A673 (cell line): ENCODE data around the gene SH3TC1. TPM values are rescaled to one million over a fixed set of nuclear protein-coding genes. Genes with fewer than 3 reads are reported as not detected.

ENCODE experiments used
- BruUV-seq: library from RNA; stranded (reverse); fragments of 400-500 nt; replicated peaks from 2 replicates; lab custom pipeline; 2021; lab: Mats Ljungman, UMichigan
- CTCF ChIA-PET: fragments of 300-600 bp; sonication (Branson Sonifier 250); formaldehyde crosslinking; loops from one replicate; lab custom pipeline; 2022; ENCODE audit warnings: antibody characterized with exemption; lab: Charles Lee
- POLR2A ChIA-PET: fragments of 300-600 bp; sonication (Branson Sonifier 250); formaldehyde crosslinking; loops from one replicate; lab custom pipeline; 2022; ENCODE audit warnings: antibody characterized with exemption; ENCODE audit not compliant: low non-redundant PET; lab: Charles Lee
- DNase-seq: peaks from one replicate; pipeline ENCODE4 v3.0.0-alpha.2; 2015; ENCODE audit warnings: low spot score
- H3K27ac ChIP-seq: fragments of 200-600 bp; sonication (generic); 2 replicates; pipeline ENCODE4 v1.5.1; 2016; ENCODE audit warnings: mixed run types, low read depth, mild to moderate bottlenecking, mixed read lengths, antibody characterized with exemption, low read length; ENCODE audit not compliant: poor library complexity, severe bottlenecking
- H3K27me3 ChIP-seq: fragments of 200-600 bp; sonication (generic); replicated peaks from 2 replicates; pipeline ENCODE4 v1.6.1; 2017; ENCODE audit warnings: mixed run types, low read depth, mild to moderate bottlenecking, mixed read lengths, antibody characterized with exemption, low read length; ENCODE audit not compliant: insufficient read depth, poor library complexity
- H3K36me3 ChIP-seq: fragments of 200-600 bp; sonication (generic); 2 replicates; pipeline ENCODE4 v1.6.1; 2016; ENCODE audit warnings: mixed run types, mild to moderate bottlenecking, mixed read lengths, antibody characterized with exemption, low read length; ENCODE audit not compliant: insufficient read depth, poor library complexity, severe bottlenecking
- H3K4me1 ChIP-seq: fragments of 200-600 bp; sonication (generic); 2 replicates; pipeline ENCODE4 v1.6.1; 2017; ENCODE audit warnings: mixed run types, mild to moderate bottlenecking, mixed read lengths, antibody characterized with exemption, low read length; ENCODE audit not compliant: insufficient read depth, poor library complexity, severe bottlenecking
- H3K4me3 ChIP-seq: fragments of 200-600 bp; sonication (generic); 2 replicates; pipeline ENCODE4 v1.5.1; 2016; ENCODE audit warnings: low read depth, mixed run types, mild to moderate bottlenecking, mixed read lengths, low read length; ENCODE audit not compliant: poor library complexity, severe bottlenecking
- H3K9me3 ChIP-seq: fragments of 200-600 bp; sonication (generic); 2 replicates; pipeline ENCODE4 v1.6.1; 2016; ENCODE audit warnings: mixed run types, low read depth, mild to moderate bottlenecking, mixed read lengths, antibody characterized with exemption, low read length; ENCODE audit not compliant: poor library complexity, severe bottlenecking
- CTCF ChIP-seq: fragments of 300-800, 200-600 bp; sonication (generic); conservative IDR thresholded peaks from 2 replicates; pipeline ENCODE4 v1.5.1; 2017; ENCODE audit warnings: low read depth, mild to moderate bottlenecking, antibody characterized with exemption, low read length, moderate library complexity, mixed read lengths
- EZH2 ChIP-seq: fragments of 200-600 bp; sonication (generic); IDR thresholded peaks from 2 replicates; pipeline ENCODE4 v1.6.1; 2017; ENCODE audit warnings: borderline replicate concordance, low read depth, mild to moderate bottlenecking, mixed read lengths, antibody characterized with exemption, low read length; ENCODE audit not compliant: poor library complexity, severe bottlenecking
- intact Hi-C: fragments of 100-400 bp; cut with micrococcal nuclease; formaldehyde crosslinking; loops from one replicate; pipeline ENCODE4 v1.10.0; 2022; ENCODE audit not compliant: unreplicated experiment
- total RNA-seq: library from RNA; stranded (reverse); gene quantifications from 2 replicates; pipeline ENCODE4 v1.2.3, GENCODE V29; 2021

Gene SH3TC1
- total RNA-seq, 1 experiment from 2014 or later = 0.71 TPM

GRCh38 chr4:8182858-8183725, 16.0 kb upstream of the SH3TC1 start:
- CTCF ChIA-PET = no interaction called here
- Histone ChIP-seq H3K36me3 (no peaks in the 10 kb centered on the region), H3K4me1 (no peaks in the 10 kb centered on the region), H3K27ac (no peak overlapping the region), H3K4me3 (no peak overlapping the region), H3K9me3 (no peaks in the 10 kb centered on the region), H3K27me3 (no peaks in the 10 kb centered on the region)
- DNase-seq = peak; percentile 19
- intact Hi-C loops = no loop called here
- BruUV-seq = no TSS peak
- no peak for TF ChIP-seq CTCF
- no peak for TF ChIP-seq EZH2
- POLR2A ChIA-PET = no interaction called here

GRCh38 chr4:8184061-8184460, 15.0 kb upstream of the SH3TC1 start:
- H3K27me3 ChIP-seq = no peaks in the 10 kb centered on the region
- DNase-seq = no peak
- H3K4me1 ChIP-seq = no peaks in the 10 kb centered on the region
- no peaks in the 10 kb centered on the region for H3K36me3 ChIP-seq
- no peak for TF ChIP-seq CTCF
- TF ChIP-seq EZH2 = no peak
- H3K9me3 ChIP-seq = no peaks in the 10 kb centered on the region
- intact Hi-C loops = no loop called here
- ChIA-PET POLR2A (no interaction called here), CTCF (no interaction called here)
- BruUV-seq = no TSS peak
- H3K4me3 ChIP-seq = no peak overlapping the region
- H3K27ac ChIP-seq = no peak overlapping the region

- no peak for DNase-seq
- CTCF ChIA-PET = interaction anchor here (0.7 kb wide), 1 partner anchor 8 kb away, joined by 3 read pairs; no protein-coding TSS in a partner anchor
- Histone ChIP-seq H3K27ac (no peak overlapping the region), H3K27me3 (no peaks in the 10 kb centered on the region), H3K4me3 (no peak overlapping the region), H3K36me3 (no peaks in the 10 kb centered on the region), H3K4me1 (no peaks in the 10 kb centered on the region), H3K9me3 (no peaks in the 10 kb centered on the region)
- no peak for TF ChIP-seq EZH2
- TF ChIP-seq CTCF = no peak
- POLR2A ChIA-PET = no interaction called here
- intact Hi-C loops = no loop called here
- BruUV-seq = no TSS peak
Measured at GRCh38 chr4:8185295-8185694, 13.8 kb upstream of the SH3TC1 start.
